Fibroblast of villous mesenchyme (primary cell): ENCODE results near the gene SLC38A10. TPM values are rescaled to one million over a fixed set of nuclear protein-coding genes. Genes with fewer than 3 reads are reported as not detected.

Experiments used
- DNase-seq: peaks from one replicate; pipeline ENCODE4 v3.0.0-alpha.2; 2010; ENCODE audit warnings: low read depth
- H3K4me3 ChIP-seq: 2 replicates; pipeline ENCODE4 v1.5.1; 2011; ENCODE audit warnings: low read depth, mild to moderate bottlenecking, low read length
- CTCF ChIP-seq: IDR thresholded peaks from 2 replicates; pipeline ENCODE4 v1.5.1; 2012; ENCODE audit warnings: low read depth, mild to moderate bottlenecking, low read length; ENCODE audit not compliant: insufficient read depth
- total RNA-seq: library from RNA; depleted of rRNA; stranded (reverse); fragments of >200 nt; gene quantifications from 2 replicates; pipeline ENCODE4 v1.2.3, GENCODE V29; 2012

SLC38A10 gene
- total RNA-seq, 1 donor, result 51.4 TPM

- no peak for DNase-seq
- no peak for TF ChIP-seq CTCF
Observed at GRCh38 chr17:81306898-81307510, 11.9 kb upstream of the SLC38A10 start.

GRCh38 chr17:81306491-81306890 lies 11.4 kb upstream of the SLC38A10 start:
- no peak overlapping the region for H3K4me3 ChIP-seq
- no peak for TF ChIP-seq CTCF
- no peak for DNase-seq

More at GRCh38 chr17:81306898-81307510, 11.9 kb upstream of the SLC38A10 start:
- no peak overlapping the region for H3K4me3 ChIP-seq

GRCh38 chr17:81305051-81305630 lies 10.0 kb upstream of the SLC38A10 start:
- DNase-seq, result no peak
- TF ChIP-seq CTCF, result no peak
- no peak overlapping the region for H3K4me3 ChIP-seq

GRCh38 chr17:81304196-81305015 lies 9.3 kb upstream of the SLC38A10 start:
- no peak overlapping the region for H3K4me3 ChIP-seq
- no peak for DNase-seq
- TF ChIP-seq CTCF, result no peak

- no peak overlapping the region for H3K4me3 ChIP-seq
- no peak for DNase-seq
- TF ChIP-seq CTCF, result no peak
Observed at GRCh38 chr17:81303385-81303784, 8.3 kb upstream of the SLC38A10 start.

GRCh38 chr17:81302861-81303333 lies 7.8 kb upstream of the SLC38A10 start:
- no peak overlapping the region for H3K4me3 ChIP-seq
- DNase-seq, result no peak
- no peak for TF ChIP-seq CTCF
